ENCODE measurements around the gene SEC24D.

The SEC24D gene

GRCh38 chr4:118866442-118866841, 30.5 kb upstream of the SEC24D start:
- H3K27me3 ChIP-seq (ENCODE audit: insufficient read depth, low read length): no peaks in the 10 kb centered on the region
- TF ChIP-seq CTCF (IDR thresholded peaks at IDR 0.05; ENCODE audit: low read length) (no peak), EZH2 (IDR thresholded peaks at IDR 0.05; ENCODE audit: borderline replicate concordance, low read length) (no peak)
- H3K36me3 ChIP-seq (ENCODE audit: insufficient read depth, low read length): no peaks in the 10 kb centered on the region
- H3K9ac ChIP-seq (ENCODE audit: low read length): no peak overlapping the region
- no peaks in the 10 kb centered on the region for H3K4me1 ChIP-seq (ENCODE audit: insufficient read depth, low read length, severe bottlenecking)
- H3K4me3 ChIP-seq (ENCODE audit: low read depth, low read length, poor library complexity, severe bottlenecking): no peak overlapping the region
- H3K9me3 ChIP-seq (ENCODE audit: low read length): no peaks in the 10 kb centered on the region
- H3K4me2 ChIP-seq (ENCODE audit: low read length): no peak overlapping the region
- H3K79me2 ChIP-seq (ENCODE audit: insufficient read depth, low read length): no peaks in the 10 kb centered on the region
- H3K27ac ChIP-seq (ENCODE audit: low read depth, low read length, poor library complexity, severe bottlenecking): no peak overlapping the region
- H3K9me2 ChIP-seq (ENCODE audit: low read depth, low read length): no peaks in the 10 kb centered on the region
- H2AFZ ChIP-seq (ENCODE audit: low read length): no peak overlapping the region
- no peaks in the 10 kb centered on the region for H3F3A ChIP-seq (ENCODE audit: insufficient read depth, low read length)
- no peaks in the 10 kb centered on the region for H4K20me1 ChIP-seq (ENCODE audit: insufficient read depth, low read length)

- H3K4me2 ChIP-seq (ENCODE audit: low read length): no peak overlapping the region
- H3K9me3 ChIP-seq (ENCODE audit: low read length): no peaks in the 10 kb centered on the region
- H3F3A ChIP-seq (ENCODE audit: insufficient read depth, low read length): no peaks in the 10 kb centered on the region
- no peak overlapping the region for H2AFZ ChIP-seq (ENCODE audit: low read length)
- no peaks in the 10 kb centered on the region for H3K79me2 ChIP-seq (ENCODE audit: insufficient read depth, low read length)
- TF ChIP-seq CTCF (IDR thresholded peaks at IDR 0.05; ENCODE audit: low read length) (peak; percentile 69), EZH2 (IDR thresholded peaks at IDR 0.05; ENCODE audit: borderline replicate concordance, low read length) (no peak)
- no peaks in the 10 kb centered on the region for H3K9me2 ChIP-seq (ENCODE audit: low read depth, low read length)
- no peak overlapping the region for H3K9ac ChIP-seq (ENCODE audit: low read length)
- no peak overlapping the region for H3K27ac ChIP-seq (ENCODE audit: low read depth, low read length, poor library complexity, severe bottlenecking)
- H3K36me3 ChIP-seq (ENCODE audit: insufficient read depth, low read length): no peaks in the 10 kb centered on the region
- no peak overlapping the region for H3K4me3 ChIP-seq (ENCODE audit: low read depth, low read length, poor library complexity, severe bottlenecking)
- no peaks in the 10 kb centered on the region for H3K4me1 ChIP-seq (ENCODE audit: insufficient read depth, low read length, severe bottlenecking)
- no peaks in the 10 kb centered on the region for H3K27me3 ChIP-seq (ENCODE audit: insufficient read depth, low read length)
- H4K20me1 ChIP-seq (ENCODE audit: insufficient read depth, low read length): no peaks in the 10 kb centered on the region
These were observed 29.3 kb upstream of the SEC24D start for GRCh38 chr4:118865091-118865708.

GRCh38 chr4:118858779-118859178, 22.9 kb upstream of the SEC24D start:
- Histone ChIP-seq H3K4me2 (ENCODE audit: low read length) (no peak overlapping the region), H4K20me1 (ENCODE audit: insufficient read depth, low read length) (no peaks in the 10 kb centered on the region), H3K4me1 (ENCODE audit: insufficient read depth, low read length, severe bottlenecking) (no peaks in the 10 kb centered on the region)

More at GRCh38 chr4:118858779-118859178, 22.9 kb upstream of the SEC24D start:
- TF ChIP-seq CTCF (IDR thresholded peaks at IDR 0.05; ENCODE audit: low read length): no peak
- TF ChIP-seq EZH2 (IDR thresholded peaks at IDR 0.05; ENCODE audit: borderline replicate concordance, low read length): no peak
- Histone ChIP-seq H3K9ac (ENCODE audit: low read length) (no peak overlapping the region), H2AFZ (ENCODE audit: low read length) (no peak overlapping the region), H3F3A (ENCODE audit: insufficient read depth, low read length) (no peaks in the 10 kb centered on the region), H3K9me2 (ENCODE audit: low read depth, low read length) (no peaks in the 10 kb centered on the region), H3K27ac (ENCODE audit: low read depth, low read length, poor library complexity, severe bottlenecking) (no peak overlapping the region), H3K27me3 (ENCODE audit: insufficient read depth, low read length) (no peaks in the 10 kb centered on the region), H3K36me3 (ENCODE audit: insufficient read depth, low read length) (no peaks in the 10 kb centered on the region), H3K9me3 (ENCODE audit: low read length) (no peaks in the 10 kb centered on the region), H3K4me3 (ENCODE audit: low read depth, low read length, poor library complexity, severe bottlenecking) (no peak overlapping the region), H3K79me2 (ENCODE audit: insufficient read depth, low read length) (no peaks in the 10 kb centered on the region)
